ENCODE data around the gene AHSP.
A peak's percentile ranks its signal among the peaks of the same experiment; 100 is the strongest.
"Not testable (repeated sequence)": the region's sequence is repeated elsewhere in the genome, so short reads cannot be mapped to it uniquely, and the experiment has no call there.

AHSP gene

DNA sequence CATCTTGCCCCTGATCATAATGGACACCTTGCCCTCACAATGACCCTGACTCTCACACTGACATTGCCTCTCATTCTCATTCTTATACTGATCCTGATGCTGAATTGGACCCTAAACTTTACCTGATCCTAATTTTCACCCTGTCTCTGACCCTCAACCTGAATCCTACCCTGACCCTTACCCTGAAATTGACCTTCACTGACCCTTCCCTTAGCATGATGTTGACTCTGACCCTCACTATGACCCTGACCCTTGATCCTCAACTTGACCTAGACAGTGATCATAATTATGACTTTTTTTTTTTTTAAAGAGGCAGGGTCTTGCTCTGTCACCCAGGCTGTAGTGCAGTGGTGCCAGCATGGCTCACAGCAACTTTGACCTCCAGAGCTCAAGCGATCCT, 3.4 kb downstream of the AHSP start:
- DNase-seq (ENCODE audit: low spot score), result no peak

DNA sequence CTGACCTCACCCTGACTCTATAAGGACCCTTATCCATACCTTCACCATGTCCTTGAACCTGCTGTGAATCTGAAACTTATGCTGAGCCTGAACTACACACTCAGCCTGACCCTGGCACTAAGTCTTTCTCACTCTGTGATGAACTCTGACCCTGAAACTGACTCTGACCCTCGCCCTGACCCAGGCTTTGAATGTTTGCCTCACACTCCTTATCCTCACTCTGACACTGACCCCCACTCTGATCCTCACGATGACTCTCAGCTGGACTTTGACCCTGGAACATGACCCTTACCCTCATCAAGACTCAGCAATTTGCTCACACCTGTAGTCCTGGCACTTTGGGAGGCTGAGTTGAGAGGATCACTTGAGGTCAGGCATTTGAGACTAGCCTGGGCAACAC, 4.4 kb downstream of the AHSP start:
- no peak for DNase-seq (ENCODE audit: low spot score)

DNA sequence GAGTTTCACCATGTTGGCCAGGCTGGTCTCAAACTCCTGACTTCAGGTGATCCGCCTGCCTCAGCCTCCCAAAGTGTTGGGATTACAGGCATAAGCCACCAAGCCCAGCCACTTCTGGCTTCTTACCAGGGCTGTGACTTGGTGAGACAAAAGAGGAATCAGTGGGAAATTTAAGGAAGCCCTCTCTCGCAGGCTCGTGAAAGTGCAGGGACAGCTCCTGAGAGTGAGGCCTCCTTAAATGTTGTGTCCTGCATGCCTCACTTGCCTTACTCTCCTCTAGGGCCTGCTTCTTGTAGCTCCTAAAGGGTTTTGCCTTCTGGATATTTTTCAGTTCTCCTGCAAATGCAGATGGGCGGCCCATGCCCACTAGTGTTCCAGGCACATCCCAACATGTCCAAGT, 5.2 kb downstream of the AHSP start:
- DNase-seq (ENCODE audit: low spot score), result no peak

DNA sequence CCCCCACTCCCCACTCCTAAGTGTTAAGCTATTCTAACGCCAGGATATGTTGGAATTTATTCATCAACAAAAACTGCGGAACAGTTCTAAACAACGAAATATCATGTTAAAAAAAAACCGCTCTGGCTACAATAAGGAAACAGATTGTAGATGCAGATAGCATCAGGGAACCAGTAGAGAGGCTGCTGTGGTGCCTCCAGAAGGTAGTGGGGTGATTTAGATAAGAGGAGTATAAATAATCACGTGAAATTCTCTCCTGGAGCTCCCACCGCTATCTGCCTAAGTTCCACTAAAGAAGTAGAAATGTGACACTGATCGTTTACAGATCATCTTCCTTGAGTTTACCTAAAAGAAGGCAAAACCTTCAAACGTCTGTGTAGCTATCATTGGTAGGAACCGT, 8.0 kb downstream of the AHSP start:
- DNase-seq (ENCODE audit: low spot score), result no peak

DNA sequence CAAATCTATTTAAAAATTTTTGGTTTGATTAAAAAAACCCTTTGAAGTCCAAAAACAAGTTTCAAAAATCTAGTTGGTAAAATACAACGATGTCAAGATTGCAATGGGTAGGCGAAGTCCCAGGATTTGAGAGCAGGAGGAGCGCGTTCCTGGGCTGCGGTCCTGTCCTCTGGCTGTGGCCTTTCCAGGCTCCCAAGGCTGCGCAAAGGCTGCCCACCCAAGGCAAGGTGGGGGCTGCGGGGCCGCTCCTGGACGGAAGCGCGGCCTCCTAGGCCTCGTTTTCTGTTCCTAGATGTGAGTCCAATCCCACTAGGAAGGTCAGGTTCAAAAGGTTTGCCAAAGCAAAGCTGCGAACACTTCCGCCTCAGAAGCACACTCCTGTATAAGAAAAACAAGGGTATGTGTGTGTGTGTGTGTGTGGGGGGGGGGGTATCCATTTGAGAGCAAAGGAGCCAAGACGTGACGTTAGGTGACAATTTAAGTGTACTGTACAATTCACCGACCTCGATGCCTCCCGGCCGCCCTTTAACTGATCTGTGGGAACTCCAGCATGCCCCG, 9.2 kb downstream of the AHSP start:
- DNase-seq (ENCODE audit: low spot score), result no peak

DNA sequence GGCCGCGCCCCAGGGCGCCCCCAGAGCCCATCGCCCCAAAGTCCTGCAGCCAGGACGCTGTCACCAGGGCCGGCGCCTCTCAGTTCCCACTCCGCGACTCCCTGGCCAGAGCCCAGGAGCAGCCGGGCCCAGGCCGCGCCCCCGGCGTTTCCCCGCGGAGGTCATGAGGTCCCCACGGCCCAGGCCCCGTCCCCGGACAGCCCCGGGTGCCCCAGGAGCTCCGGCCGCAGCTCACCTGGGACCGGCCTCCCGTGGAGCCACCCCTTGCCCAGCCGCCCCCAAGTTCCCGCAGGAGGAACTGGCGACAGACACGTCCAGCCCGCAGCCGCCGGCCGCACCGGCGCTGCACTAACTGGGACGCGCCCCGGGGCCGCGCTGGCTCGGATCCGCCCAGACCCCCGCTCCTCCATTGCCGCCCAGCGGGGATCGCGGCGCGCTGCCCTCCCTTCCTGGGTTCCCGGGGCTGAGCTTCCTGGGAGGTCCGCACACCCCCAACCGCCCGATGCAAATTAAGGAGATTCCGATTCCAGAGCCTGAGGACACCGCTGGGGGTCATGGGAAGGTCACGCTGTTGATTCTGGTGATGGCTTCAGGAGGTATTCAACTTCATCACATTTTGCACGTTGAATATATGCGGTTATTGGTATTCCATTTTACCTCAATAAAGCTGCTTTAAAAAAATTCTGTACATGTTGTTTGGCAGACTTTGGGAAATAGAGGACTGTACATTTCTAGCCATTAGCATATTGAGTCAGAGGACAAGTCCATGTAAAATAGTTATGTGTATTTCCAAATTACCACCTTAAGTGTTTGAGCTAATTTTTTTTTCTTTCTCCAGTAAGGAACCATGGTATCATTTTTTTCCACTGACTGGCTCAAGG, 9.9 kb downstream of the AHSP start:
- DNase-seq (ENCODE audit: low spot score), result no peak

DNA sequence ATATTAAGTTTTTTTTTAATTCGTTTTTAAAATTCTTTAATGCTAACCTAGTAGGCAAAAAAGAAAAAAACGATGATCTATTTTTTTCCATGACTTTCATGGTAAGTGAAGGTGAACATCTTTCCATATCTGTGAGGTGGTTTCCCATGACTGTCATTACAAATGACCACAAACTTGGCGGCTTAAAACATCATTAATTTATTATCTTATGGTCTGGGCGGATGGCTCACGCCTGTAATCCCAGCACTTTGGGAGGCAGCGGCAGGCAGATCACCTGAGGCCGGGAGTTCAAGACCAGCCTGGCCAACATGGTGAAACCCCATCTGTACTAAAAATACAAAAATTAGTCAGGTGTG, 10.5 kb downstream of the AHSP start:
- DNase-seq (ENCODE audit: low spot score), result not testable (repeated sequence)

DNA sequence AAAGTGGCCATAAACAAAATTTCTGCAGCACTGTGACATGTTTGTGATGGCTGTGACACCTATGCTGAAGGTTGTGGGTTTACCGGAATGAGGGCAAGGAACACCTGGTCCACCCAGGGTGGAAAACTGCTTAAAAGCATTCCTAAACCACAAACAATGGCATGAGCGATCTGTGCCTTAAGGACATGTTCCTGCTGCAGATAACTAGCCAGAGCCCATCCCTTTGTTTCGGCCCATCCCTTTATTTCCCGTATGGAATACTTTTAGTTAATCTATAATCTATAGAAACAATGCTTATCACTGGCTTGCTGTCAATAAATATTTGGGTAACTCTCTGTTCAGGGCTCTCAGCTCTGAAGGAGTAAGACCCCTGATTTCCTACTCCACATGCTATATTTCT, 12.1 kb downstream of the AHSP start:
- DNase-seq (ENCODE audit: low spot score), result not testable (repeated sequence)

DNA sequence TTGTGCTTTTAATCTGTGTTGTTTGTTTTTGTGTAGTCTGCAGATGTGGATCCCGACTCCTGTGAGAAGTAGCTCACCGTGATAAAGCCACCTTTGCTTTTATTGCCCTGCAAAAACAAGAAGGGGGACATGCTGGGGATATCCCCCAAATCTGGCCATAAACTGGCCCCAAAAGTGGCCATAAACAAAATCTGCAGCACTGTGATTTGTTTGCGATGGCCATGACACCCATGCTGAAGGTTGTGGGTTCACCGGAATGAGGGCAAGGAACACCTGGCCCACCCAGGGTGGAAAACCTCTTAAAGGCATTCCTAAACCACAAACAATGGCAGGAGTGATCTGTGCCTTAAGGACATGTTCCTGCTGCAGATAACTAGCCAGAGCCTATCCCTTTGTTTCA, 15.1 kb downstream of the AHSP start:
- no peak for DNase-seq (ENCODE audit: low spot score)

DNA sequence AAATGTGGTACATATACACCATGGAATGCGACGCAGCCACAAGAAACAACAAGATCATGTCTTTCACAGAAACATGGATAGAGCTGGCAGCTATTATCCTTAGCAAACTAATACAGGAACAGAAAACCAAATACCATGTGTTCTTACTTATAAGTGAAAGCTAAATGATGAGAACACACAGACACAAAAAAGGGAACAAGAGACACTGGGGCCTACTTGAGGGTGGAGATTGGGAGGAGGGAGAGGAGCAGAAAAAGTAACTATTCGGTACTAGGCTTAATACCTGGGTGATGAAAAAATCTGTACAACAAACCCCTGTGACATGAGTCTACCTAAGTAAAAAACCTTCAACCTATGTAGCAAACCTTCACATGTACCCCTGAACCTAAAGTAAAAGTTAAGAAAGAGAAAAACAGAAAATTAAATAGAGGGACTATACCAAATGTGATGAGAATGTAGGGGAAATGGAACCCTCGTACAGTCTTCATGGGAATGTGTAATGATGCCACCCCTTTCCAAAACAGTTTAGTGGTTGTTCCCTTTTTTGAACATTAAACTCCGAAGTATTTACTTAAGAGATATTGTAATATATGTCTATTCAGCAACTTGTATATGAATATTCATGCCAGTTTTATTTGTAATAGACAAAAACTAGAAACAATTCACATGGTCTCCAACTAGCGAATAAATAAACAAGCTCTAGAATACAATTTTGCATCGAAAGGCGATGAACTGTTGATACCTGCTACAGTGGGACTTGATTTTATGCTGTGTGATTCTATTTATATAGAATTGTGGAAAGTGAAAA, 33.9 kb downstream of the AHSP start:
- no peak for DNase-seq (ENCODE audit: low spot score)

DNA sequence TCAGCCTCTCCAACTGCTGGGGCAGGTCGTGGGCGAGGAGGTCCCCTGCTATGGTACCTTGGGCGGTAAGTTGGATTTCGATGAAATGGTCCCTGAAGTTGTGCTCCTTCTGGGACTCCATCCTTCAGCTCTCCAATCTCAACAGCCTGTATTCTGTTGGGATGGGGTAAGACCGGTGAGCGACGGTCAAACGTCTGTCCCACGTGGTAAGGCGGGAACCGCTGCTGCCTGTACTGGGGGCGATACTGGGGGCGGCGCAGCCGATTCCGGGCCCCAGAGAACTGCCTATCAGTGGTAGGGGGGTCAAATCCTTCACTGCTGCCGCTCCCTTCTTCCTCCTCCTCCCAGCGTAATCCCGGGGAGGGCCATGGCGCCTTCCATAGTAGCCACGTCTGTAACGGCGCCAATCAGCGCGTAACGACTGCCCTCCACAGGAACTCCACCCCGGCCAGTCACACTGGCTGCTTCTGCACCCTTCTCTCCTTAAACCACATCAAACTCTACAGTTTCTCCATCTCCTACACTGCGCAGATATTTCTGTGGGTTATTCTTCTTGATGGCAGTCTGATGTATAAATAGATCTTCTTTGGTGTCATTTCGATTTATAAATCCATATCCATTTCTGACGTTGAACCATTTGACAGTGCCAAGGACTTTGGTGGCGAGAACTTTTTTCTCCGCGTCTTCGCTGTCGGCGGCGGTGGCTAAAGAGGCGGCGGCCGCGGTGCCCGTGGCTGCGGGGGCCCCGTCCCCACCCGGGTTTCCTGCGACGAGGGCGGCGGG, 41.1 kb downstream of the AHSP start:
- peak; percentile 30 for DNase-seq (ENCODE audit: low spot score)

DNA sequence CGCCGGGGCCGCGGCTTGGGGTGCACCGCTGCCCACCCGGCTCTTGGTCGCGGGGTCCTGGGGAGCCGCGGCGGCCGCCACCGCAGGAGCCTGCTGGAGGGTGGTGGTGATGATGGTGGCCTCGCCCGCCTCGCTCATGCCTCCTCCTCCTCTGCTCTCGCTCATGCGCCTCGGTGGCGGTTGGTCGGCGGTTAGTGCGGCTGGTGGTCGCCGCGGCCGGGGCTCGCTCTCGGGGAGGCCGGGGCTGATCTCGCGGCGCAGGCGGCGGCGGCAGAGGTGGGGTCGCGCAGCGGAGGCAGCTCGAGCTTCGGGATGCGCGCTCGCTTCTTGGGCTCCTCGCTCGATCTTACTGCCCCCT, 41.6 kb downstream of the AHSP start:
- DNase-seq (ENCODE audit: low spot score), result no peak

DNA sequence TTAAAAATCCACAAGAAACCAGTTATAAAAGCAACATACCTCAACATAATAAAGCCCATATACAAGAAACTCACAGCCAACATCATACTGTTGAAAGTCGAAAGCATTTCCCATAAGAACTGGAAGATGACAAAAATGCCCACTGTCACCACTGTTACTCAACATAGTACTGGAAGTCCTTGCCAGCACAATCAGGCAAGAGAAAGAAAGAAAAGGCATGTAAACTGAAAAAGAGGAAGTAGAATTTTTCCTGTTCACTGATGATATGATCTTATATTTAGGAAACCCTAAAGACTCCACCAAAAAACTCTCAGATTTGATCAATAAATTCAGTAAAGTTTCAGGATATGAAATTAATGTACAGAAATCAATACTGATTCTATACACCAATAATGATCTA, 45.1 kb downstream of the AHSP start:
- no peak for DNase-seq (ENCODE audit: low spot score)

DNA sequence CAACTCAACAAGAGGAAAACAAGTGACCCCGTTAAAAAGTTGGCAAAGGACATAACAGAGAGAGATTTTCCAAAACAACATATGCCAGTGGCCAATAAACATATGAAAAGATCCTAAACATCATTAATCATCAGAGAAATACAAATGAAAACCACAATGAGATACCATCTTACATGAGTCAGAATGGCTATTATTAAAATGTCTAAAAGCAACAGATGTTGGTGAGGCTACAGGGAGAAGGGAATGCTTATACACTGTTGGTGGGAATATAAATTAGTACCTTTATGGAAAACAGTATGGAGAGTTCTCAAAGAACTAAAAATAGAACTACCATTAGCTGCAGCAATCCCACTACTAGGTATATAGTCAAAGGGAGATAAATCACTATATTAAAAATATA, 46.5 kb downstream of the AHSP start:
- not testable (repeated sequence) for DNase-seq (ENCODE audit: low spot score)

DNA sequence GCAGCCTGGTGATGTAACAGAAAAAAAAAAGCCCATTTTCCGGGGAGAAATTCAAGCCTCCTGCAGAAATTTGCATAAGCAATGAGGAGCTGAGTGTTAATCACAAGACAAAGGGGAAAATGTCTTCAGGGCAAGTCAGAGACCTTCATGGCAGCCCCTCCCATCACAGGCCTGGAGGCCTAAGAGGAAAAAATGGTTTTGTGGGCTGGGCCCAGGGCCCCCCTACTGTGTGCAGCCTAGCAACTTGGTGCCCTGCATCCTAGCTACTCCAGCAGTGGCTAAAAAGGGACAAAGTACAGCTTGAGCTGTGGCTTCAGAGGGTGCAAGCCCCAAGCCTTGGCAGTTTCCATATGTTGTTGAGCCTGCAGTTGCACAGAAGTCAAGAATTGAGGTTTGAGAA, 49.7 kb downstream of the AHSP start:
- no peak for DNase-seq (ENCODE audit: low spot score)
